Fibroblast of lung (primary cell): ENCODE measurements around the gene SMCO1. TPM values are rescaled to one million over a fixed set of nuclear protein-coding genes. Genes with fewer than 3 reads are reported as not detected.
"Not testable (repeated sequence)": the region's sequence is repeated elsewhere in the genome, so short reads cannot be mapped to it uniquely, and the experiment has no call there.

Experiments
- DNase-seq, 2 donors: peaks; one replicate each; pipeline versions ENCODE4 v3.0.0 to v3.0.0-alpha.2; 2010; ENCODE audit warnings: low read depth in 2 of 2
- H2AFZ ChIP-seq: 2 replicates; pipeline ENCODE4 v1.5.1; 2012; ENCODE audit warnings: low read length, control low read depth, inconsistent platforms
- H3K27ac ChIP-seq: 2 replicates; pipeline ENCODE4 v1.5.1; 2011; ENCODE audit warnings: low read length, control low read depth; ENCODE audit not compliant: insufficient read depth
- H3K27me3 ChIP-seq: 2 replicates; pipeline ENCODE4 v1.5.1; 2011; ENCODE audit warnings: mild to moderate bottlenecking, low read length; ENCODE audit not compliant: control insufficient read depth, insufficient read depth
- H3K36me3 ChIP-seq: 2 replicates; pipeline ENCODE4 v1.5.1; 2011; ENCODE audit warnings: low read length; ENCODE audit not compliant: control insufficient read depth, insufficient read depth
- H3K4me1 ChIP-seq: 2 replicates; pipeline ENCODE4 v1.5.1; 2011; ENCODE audit warnings: low read length; ENCODE audit not compliant: control insufficient read depth, insufficient read depth; ENCODE audit errors: extremely low read depth
- H3K4me2 ChIP-seq: 2 replicates; pipeline ENCODE4 v1.5.1; 2011; ENCODE audit warnings: low read length, control low read depth; ENCODE audit not compliant: insufficient read depth; ENCODE audit errors: extremely low read depth
- H3K4me3 ChIP-seq, 4 experiments: fragments of 200-600 bp in 1 of 4; sonication (generic) in 1 of 4; replicated peaks in 1 of 4; 2 replicates each; pipeline ENCODE4 v1.5.1; 2011 to 2016; ENCODE audit warnings: low read length in 4 of 4, low read depth in 3 of 4, mild to moderate bottlenecking in 3 of 4, control low read depth in 2 of 4, inconsistent platforms in 1 of 4, mixed read lengths in 1 of 4; ENCODE audit not compliant: insufficient read depth in 1 of 4; ENCODE audit errors: control extremely low read depth in 1 of 4
- H3K79me2 ChIP-seq: 2 replicates; pipeline ENCODE4 v1.5.1; 2012; ENCODE audit warnings: mild to moderate bottlenecking, low read length, inconsistent platforms; ENCODE audit not compliant: control insufficient read depth, insufficient read depth
- H3K9ac ChIP-seq: 2 replicates; pipeline ENCODE4 v1.5.1; 2011; ENCODE audit warnings: mild to moderate bottlenecking, low read length, control low read depth; ENCODE audit not compliant: insufficient read depth
- H3K9me3 ChIP-seq: 2 replicates; pipeline ENCODE4 v1.5.1; 2012; ENCODE audit warnings: low read depth, low read length; ENCODE audit not compliant: control insufficient read depth, insufficient read depth
- H4K20me1 ChIP-seq: 2 replicates; pipeline ENCODE4 v1.5.1; 2011; ENCODE audit warnings: low read length; ENCODE audit not compliant: control insufficient read depth, insufficient read depth; ENCODE audit errors: extremely low read depth
- CTCF ChIP-seq, 2 donors: IDR thresholded peaks in 1 of 2; conservative IDR thresholded peaks in 1 of 2; 1 replicate in 1 of 2; 2 replicates in 1 of 2; pipeline ENCODE4 v1.5.1; 2011 to 2012; ENCODE audit warnings: low read length in 2 of 2, control low read depth in 1 of 2, inconsistent platforms in 1 of 2, low read depth in 1 of 2, mild to moderate bottlenecking in 1 of 2
- EZH2 ChIP-seq: IDR thresholded peaks from 2 replicates; pipeline ENCODE4 v1.5.1; 2012; ENCODE audit warnings: low read length, control low read depth, mild to moderate bottlenecking; ENCODE audit errors: missing control alignments
- polyA plus RNA-seq, 2 donors: library from polyadenylated mRNA; depleted of rRNA in 1 of 2; stranded (reverse) in 1 of 2; unstranded in 1 of 2; fragments of >200 nt; gene quantifications; 2 replicates each; pipeline ENCODE4 v1.2.1, GENCODE V29; 2011 to 2012; ENCODE audit warnings: missing spikeins in 1 of 2
- total RNA-seq: library from RNA; depleted of rRNA; stranded (reverse); fragments of >200 nt; gene quantifications from 2 replicates; pipeline ENCODE4 v1.2.1, GENCODE V29; 2014

Gene SMCO1
- total and polyA plus RNA-seq, 2 donors (not counting 1 experiment from before 2014, with no cell fraction given): not detected

- H2AFZ ChIP-seq, H3K9me3 ChIP-seq, H3K36me3 ChIP-seq, H3K9ac ChIP-seq, H3K4me3 ChIP-seq, H3K79me2 ChIP-seq, H3K4me1 ChIP-seq, H3K4me2 ChIP-seq, DNase-seq, H4K20me1 ChIP-seq, H3K27me3 ChIP-seq, H3K27ac ChIP-seq: not testable (repeated sequence)
Measured at GRCh38 chr3:196511108-196511507, 4.0 kb downstream of the SMCO1 start.

GRCh38 chr3:196506687-196507086 is 8.5 kb downstream of the SMCO1 start:
- DNase-seq: no peak
- no peaks in the 10 kb centered on the region for H3K9me3 ChIP-seq
- TF ChIP-seq EZH2 (no peak), CTCF (conservative IDR thresholded peaks at IDR 0.05 in 1 of 2, IDR thresholded peaks at IDR 0.05 in 1 of 2; ENCODE audit: low read depth in 1 of 2, low read length in 2 of 2) (no peak)
- H3K79me2 ChIP-seq: peaks cover 13% of the 10 kb centered on the region
- no peaks in the 10 kb centered on the region for H3K27me3 ChIP-seq
- no peaks in the 10 kb centered on the region for H4K20me1 ChIP-seq
- H3K27ac ChIP-seq: no peak overlapping the region
- no peaks in the 10 kb centered on the region for H3K36me3 ChIP-seq
- H3K4me3 ChIP-seq: no peak overlapping the region
- no peak overlapping the region for H2AFZ ChIP-seq
- no peak overlapping the region for H3K9ac ChIP-seq
- H3K4me2 ChIP-seq: no peak overlapping the region
- H3K4me1 ChIP-seq: no peaks in the 10 kb centered on the region

GRCh38 chr3:196504556-196504955 is 10.6 kb downstream of the SMCO1 start:
- H4K20me1 ChIP-seq: no peaks in the 10 kb centered on the region

GRCh38 chr3:196504077-196504398 is 11.1 kb downstream of the SMCO1 start:
- not testable (repeated sequence) for H3K36me3 ChIP-seq, H3K27me3 ChIP-seq, DNase-seq, H4K20me1 ChIP-seq, H3K9me3 ChIP-seq, H3K4me2 ChIP-seq, H3K4me1 ChIP-seq
- peak overlapping the region; percentile 20 for H3K9ac ChIP-seq
- peaks cover 37% of the 10 kb centered on the region for H3K79me2 ChIP-seq
- H3K4me3 ChIP-seq: peak overlapping the region in 2 of 4 experiments; percentile 36 to 84
- peak overlapping the region; percentile 41 for H2AFZ ChIP-seq
- peak overlapping the region; percentile 47 for H3K27ac ChIP-seq

More at GRCh38 chr3:196504556-196504955, 10.6 kb downstream of the SMCO1 start:
- Histone ChIP-seq H3K27me3 (no peaks in the 10 kb centered on the region), H3K4me3 (no peak overlapping the region), H3K9ac (no peak overlapping the region), H2AFZ (no peak overlapping the region), H3K27ac (no peak overlapping the region), H3K36me3 (no peaks in the 10 kb centered on the region), H3K4me2 (no peak overlapping the region), H3K4me1 (peaks cover 3% of the 10 kb centered on the region), H3K79me2 (peaks cover 32% of the 10 kb centered on the region), H3K9me3 (no peaks in the 10 kb centered on the region)
- TF ChIP-seq EZH2: no peak
- no peak for TF ChIP-seq CTCF (conservative IDR thresholded peaks at IDR 0.05 in 1 of 2, IDR thresholded peaks at IDR 0.05 in 1 of 2; ENCODE audit: low read depth in 1 of 2, low read length in 2 of 2)
- DNase-seq: no peak
